ENCODE data around the gene SCN1A. TPM values are rescaled to one million over a fixed set of nuclear protein-coding genes. Genes with fewer than 3 reads are reported as not detected.
A peak's percentile ranks its signal among the peaks of the same experiment; 100 is the strongest.

The SCN1A gene
- total RNA-seq: 0.66 to 1.9 TPM (median 1.6 TPM) in 3 replicates

GRCh38 chr2:166127217-166128155 is at the start of gene SCN1A:
Gene SCN1A, minus strand, starts transcription at chr2:166128020. Its CDS starts 54,399 bp downstream, at chr2:166073621.
- Mint-ChIP-seq H3K4me1 (peaks cover 31% of the 10 kb centered on the region), H3K36me3 (no peaks in the 10 kb centered on the region), H3K27ac (no peak within 1 kb of the TSS), H3K4me3 (no peak within 1 kb of the TSS), H3K9me3 (no peaks in the 10 kb centered on the region), H3K27me3 (ENCODE audit: low read depth) (peaks cover 18% of the 10 kb centered on the region)
- DNase-seq (ENCODE audit: low spot score in 2 of 2, unreplicated experiment in 2 of 2): no peak
- TF ChIP-seq CTCF (IDR thresholded peaks at IDR 0.05; ENCODE audit: unreplicated experiment): peak; percentile 86

GRCh38 chr2:166173263-166173662 is 45.4 kb upstream of the SCN1A start:
- TF ChIP-seq CTCF (IDR thresholded peaks at IDR 0.05; ENCODE audit: unreplicated experiment): no peak
- peaks cover 4% of the 10 kb centered on the region for H3K9me3 Mint-ChIP-seq
- no peak overlapping the region for H3K27ac Mint-ChIP-seq

GRCh38 chr2:166171216-166171615 is 43.4 kb upstream of the SCN1A start:
- peaks cover 2% of the 10 kb centered on the region for H3K36me3 Mint-ChIP-seq
- no peak for TF ChIP-seq CTCF (IDR thresholded peaks at IDR 0.05; ENCODE audit: unreplicated experiment)
- DNase-seq (ENCODE audit: low spot score in 2 of 2, unreplicated experiment in 2 of 2): no peak
- peaks cover 4% of the 10 kb centered on the region for H3K9me3 Mint-ChIP-seq
- peak overlapping the region; percentile 57 for H3K27ac Mint-ChIP-seq
- H3K4me3 Mint-ChIP-seq: peak overlapping the region; percentile 36
- H3K4me1 Mint-ChIP-seq: peaks cover 64% of the 10 kb centered on the region
- H3K27me3 Mint-ChIP-seq (ENCODE audit: low read depth): no peaks in the 10 kb centered on the region

More at GRCh38 chr2:166173263-166173662, 45.4 kb upstream of the SCN1A start:
- no peaks in the 10 kb centered on the region for H3K27me3 Mint-ChIP-seq (ENCODE audit: low read depth)
- H3K36me3 Mint-ChIP-seq: peaks cover 2% of the 10 kb centered on the region
- H3K4me3 Mint-ChIP-seq: no peak overlapping the region
- peaks cover 58% of the 10 kb centered on the region for H3K4me1 Mint-ChIP-seq
- DNase-seq (ENCODE audit: low spot score in 2 of 2, unreplicated experiment in 2 of 2): no peak

GRCh38 chr2:166170356-166170755 is 42.5 kb upstream of the SCN1A start:
- H3K4me3 Mint-ChIP-seq: no peak overlapping the region
- DNase-seq (ENCODE audit: low spot score in 2 of 2, unreplicated experiment in 2 of 2): no peak
- peaks cover 4% of the 10 kb centered on the region for H3K9me3 Mint-ChIP-seq
- TF ChIP-seq CTCF (IDR thresholded peaks at IDR 0.05; ENCODE audit: unreplicated experiment): no peak
- H3K27ac Mint-ChIP-seq: peak overlapping the region; percentile 57
- peaks cover 64% of the 10 kb centered on the region for H3K4me1 Mint-ChIP-seq
- H3K27me3 Mint-ChIP-seq (ENCODE audit: low read depth): no peaks in the 10 kb centered on the region
- peaks cover 2% of the 10 kb centered on the region for H3K36me3 Mint-ChIP-seq

GRCh38 chr2:166167449-166167848 is 39.6 kb upstream of the SCN1A start:
- Mint-ChIP-seq H3K9me3 (peaks cover 4% of the 10 kb centered on the region), H3K27me3 (ENCODE audit: low read depth) (no peaks in the 10 kb centered on the region), H3K4me3 (no peak overlapping the region), H3K4me1 (peaks cover 45% of the 10 kb centered on the region), H3K36me3 (peaks cover 2% of the 10 kb centered on the region), H3K27ac (peak overlapping the region; percentile 33)
- no peak for DNase-seq (ENCODE audit: low spot score in 2 of 2, unreplicated experiment in 2 of 2)
- TF ChIP-seq CTCF (IDR thresholded peaks at IDR 0.05; ENCODE audit: unreplicated experiment): no peak

Measured in mesothelial cell of epicardium (in vitro differentiated cells).